GM23338 (cell line): ENCODE results near the gene WNK1.

Experiments used
- CREB1 ChIP-seq: fragments of 250-450 bp; sonication (Bioruptor Pico); IDR thresholded peaks from 2 replicates; pipeline ENCODE4 v1.5.0; 2020; ENCODE audit warnings: low read depth, mild to moderate bottlenecking, moderate library complexity
- CTCF ChIP-seq, 2 experiments: fragments of 200-600 bp in 1 of 2; sonication (generic) in 1 of 2; conservative IDR thresholded peaks; 2 replicates each; pipeline versions ENCODE4 v1.5.1 to v1.6.1; 2016 to 2017; ENCODE audit warnings: antibody characterized with exemption in 2 of 2, low read depth in 2 of 2, mild to moderate bottlenecking in 2 of 2, moderate library complexity in 1 of 2
- EZH2 ChIP-seq: fragments of 200-600 bp; sonication (generic); IDR thresholded peaks from one replicate; pipeline ENCODE4 v1.8.0; 2017; ENCODE audit warnings: antibody characterized with exemption, mild to moderate bottlenecking, low read depth; ENCODE audit not compliant: unreplicated experiment
- EZH2phosphoT487 ChIP-seq: fragments of 200-600 bp; sonication (generic); IDR thresholded peaks from one replicate; pipeline ENCODE4 v1.8.1; 2018; ENCODE audit warnings: antibody characterized with exemption; ENCODE audit not compliant: unreplicated experiment
- JUNB ChIP-seq: IDR thresholded peaks from one replicate; pipeline ENCODE4 v1.6.1; 2016; ENCODE audit warnings: antibody characterized with exemption; ENCODE audit not compliant: unreplicated experiment
- POLR2AphosphoS5 ChIP-seq: IDR thresholded peaks from 2 replicates; pipeline ENCODE4 v1.6.1; 2016; ENCODE audit warnings: antibody characterized with exemption, low read depth
- REST ChIP-seq: IDR thresholded peaks from one replicate; pipeline ENCODE4 v1.6.1; 2018; ENCODE audit warnings: antibody characterized with exemption; ENCODE audit not compliant: unreplicated experiment
- STAT1 ChIP-seq: IDR thresholded peaks from one replicate; pipeline ENCODE4 v1.6.1; 2016; ENCODE audit warnings: antibody characterized with exemption; ENCODE audit not compliant: unreplicated experiment
- ZNF331 ChIP-seq: fragments of 250-450 bp; sonication (Bioruptor Pico); IDR thresholded peaks from 2 replicates; pipeline ENCODE4 v1.5.0; 2020; ENCODE audit warnings: low read depth, mild to moderate bottlenecking, moderate library complexity

- TF ChIP-seq CTCF (conservative IDR thresholded peaks at IDR 0.05; ENCODE audit: low read depth in 2 of 2) (no peak), POLR2AphosphoS5 (no peak), EZH2phosphoT487 (no peak), REST (no peak), ZNF331 (CRISPR knock-in tag) (no peak), EZH2 (no peak), STAT1 (no peak), CREB1 (no peak), JUNB (no peak)
These were observed 33.3 kb downstream of the WNK1 start for GRCh38 chr12:785706-786105.
